Osteocyte (in vitro differentiated cells): ENCODE measurements around the gene GRIN3B. TPM values are rescaled to one million over a fixed set of nuclear protein-coding genes. Genes with fewer than 3 reads are reported as not detected.

Source experiments
- DNase-seq: peaks from one replicate; pipeline ENCODE4 v3.0.0; 2021; ENCODE audit warnings: mixed read lengths; ENCODE audit not compliant: unreplicated experiment; ENCODE audit errors: extremely low spot score
- H3K27ac Mint-ChIP-seq: one replicate; pipeline ENCODE4 v1.8.0; 2021; ENCODE audit warnings: mild to moderate bottlenecking, mixed read lengths; ENCODE audit not compliant: unreplicated experiment
- H3K27me3 Mint-ChIP-seq: one replicate; pipeline ENCODE4 v1.8.0; 2021; ENCODE audit warnings: mixed read lengths; ENCODE audit not compliant: unreplicated experiment
- H3K36me3 Mint-ChIP-seq: one replicate; pipeline ENCODE4 v1.8.0; 2021; ENCODE audit warnings: mixed read lengths; ENCODE audit not compliant: unreplicated experiment
- H3K4me1 Mint-ChIP-seq: one replicate; pipeline ENCODE4 v1.8.0; 2021; ENCODE audit warnings: mixed read lengths; ENCODE audit not compliant: unreplicated experiment
- H3K4me3 Mint-ChIP-seq: one replicate; pipeline ENCODE4 v1.8.0; 2021; ENCODE audit warnings: mild to moderate bottlenecking, moderate library complexity, mixed read lengths; ENCODE audit not compliant: unreplicated experiment
- H3K9me3 Mint-ChIP-seq: one replicate; pipeline ENCODE4 v1.8.0; 2021; ENCODE audit warnings: mixed read lengths; ENCODE audit not compliant: unreplicated experiment
- CTCF ChIP-seq: fragments of 200-600 bp; sonication (generic); IDR thresholded peaks from 2 replicates; pipeline ENCODE4 v1.5.0; 2021; ENCODE audit warnings: antibody characterized with exemption, mild to moderate bottlenecking, moderate library complexity
- total RNA-seq: library from RNA; stranded (reverse); gene quantifications from 2 replicates; pipeline ENCODE4 v1.2.1, GENCODE V29; 2021

Gene GRIN3B
- total RNA-seq, 1 donor from 2014 or later, result 0.46 TPM

GRCh38 chr19:1042689-1043511 lies 42.7 kb downstream of the GRIN3B start:
- no peaks in the 10 kb centered on the region for H3K9me3 Mint-ChIP-seq
- no peak for DNase-seq
- TF ChIP-seq CTCF, result no peak
- H3K27me3 Mint-ChIP-seq, result no peaks in the 10 kb centered on the region
- H3K4me1 Mint-ChIP-seq, result peaks cover 36% of the 10 kb centered on the region
- peaks cover under 1% of the 10 kb centered on the region for H3K36me3 Mint-ChIP-seq
- no peak overlapping the region for H3K27ac Mint-ChIP-seq
- no peak overlapping the region for H3K4me3 Mint-ChIP-seq

GRCh38 chr19:1045247-1045603 lies 45.0 kb downstream of the GRIN3B start:
- no peak for DNase-seq
- Mint-ChIP-seq H3K4me3 (no peak overlapping the region), H3K27me3 (no peaks in the 10 kb centered on the region), H3K27ac (no peak overlapping the region), H3K36me3 (no peaks in the 10 kb centered on the region), H3K4me1 (peaks cover 14% of the 10 kb centered on the region), H3K9me3 (no peaks in the 10 kb centered on the region)
- no peak for TF ChIP-seq CTCF

GRCh38 chr19:1046117-1046626 lies 46.0 kb downstream of the GRIN3B start:
- Mint-ChIP-seq H3K4me1 (peaks cover 4% of the 10 kb centered on the region), H3K4me3 (no peak overlapping the region), H3K9me3 (no peaks in the 10 kb centered on the region), H3K27me3 (no peaks in the 10 kb centered on the region), H3K36me3 (no peaks in the 10 kb centered on the region), H3K27ac (no peak overlapping the region)
- no peak for DNase-seq
- no peak for TF ChIP-seq CTCF

GRCh38 chr19:1046836-1047695 lies 46.8 kb downstream of the GRIN3B start:
- H3K27ac Mint-ChIP-seq, result no peak overlapping the region
- no peaks in the 10 kb centered on the region for H3K9me3 Mint-ChIP-seq
- no peak for DNase-seq
- no peak overlapping the region for H3K4me3 Mint-ChIP-seq
- no peak for TF ChIP-seq CTCF
- H3K4me1 Mint-ChIP-seq, result no peaks in the 10 kb centered on the region
- no peaks in the 10 kb centered on the region for H3K27me3 Mint-ChIP-seq
- H3K36me3 Mint-ChIP-seq, result no peaks in the 10 kb centered on the region

- no peak for TF ChIP-seq CTCF
- Mint-ChIP-seq H3K27me3 (no peaks in the 10 kb centered on the region), H3K4me1 (no peaks in the 10 kb centered on the region)
Observed at GRCh38 chr19:1047696-1048147, 47.5 kb downstream of the GRIN3B start.

More at GRCh38 chr19:1047696-1048147, 47.5 kb downstream of the GRIN3B start:
- Mint-ChIP-seq H3K9me3 (no peaks in the 10 kb centered on the region), H3K4me3 (no peak overlapping the region), H3K27ac (no peak overlapping the region), H3K36me3 (no peaks in the 10 kb centered on the region)
- DNase-seq, result no peak
